ENCODE data around the gene PGA3.

- TF ChIP-seq POLR2AphosphoS5 (IDR thresholded peaks at IDR 0.05; ENCODE audit: borderline replicate concordance, low read depth, low read length) (no peak), EZH2 (IDR thresholded peaks at IDR 0.05) (no peak), FOXP2 (optimal IDR thresholded peaks at IDR 0.05; ENCODE audit: control extremely low read depth, extremely low read length, insufficient read depth) (no peak)
Observed at GRCh38 chr11:61194981-61195695, 8.2 kb upstream of the PGA3 start.

Measured in SK-N-MC (cell line).